Spinal cord (tissue), 10 donors: ENCODE results near the gene CTNNA3. TPM values are rescaled to one million over a fixed set of nuclear protein-coding genes. Genes with fewer than 3 reads are reported as not detected.

ENCODE experiments used
- DNase-seq, 6 donors: peaks; one replicate each; pipeline versions ENCODE4 v3.0.0 to v3.0.0-alpha.2; 2013 to 2015; ENCODE audit warnings: low spot score in 6 of 6, low read depth in 4 of 6
- H3K27ac ChIP-seq: one replicate; pipeline ENCODE4 v1.5.1; 2013; ENCODE audit warnings: low read depth, low read length, control low read depth
- H3K27me3 ChIP-seq: one replicate; pipeline ENCODE4 v1.6.1; 2013; ENCODE audit warnings: low read length; ENCODE audit not compliant: control insufficient read depth, insufficient read depth
- H3K36me3 ChIP-seq: one replicate; pipeline ENCODE4 v1.6.1; 2013; ENCODE audit warnings: low read length; ENCODE audit not compliant: control insufficient read depth, insufficient read depth
- H3K4me1 ChIP-seq: one replicate; pipeline ENCODE4 v1.6.1; 2013; ENCODE audit warnings: low read length; ENCODE audit not compliant: control insufficient read depth, insufficient read depth
- H3K4me3 ChIP-seq: one replicate; pipeline ENCODE4 v1.5.1; 2013; ENCODE audit warnings: low read depth, low read length, control low read depth
- H3K9me3 ChIP-seq: one replicate; pipeline ENCODE4 v1.6.1; 2013; ENCODE audit warnings: low read length; ENCODE audit not compliant: control insufficient read depth, insufficient read depth
- WGBS: methylation state at CpG from one replicate; pipeline ENCODE4 v1.1.5; 2013; ENCODE audit warnings: missing lambda C conversion rate; ENCODE audit not compliant: insufficient coverage; 5-methylcytosine and 5-hydroxymethylcytosine counted together
- polyA plus RNA-seq, 2 donors: library from polyadenylated mRNA; unstranded; fragments of 120-200 nt; gene quantifications; one replicate each; pipeline ENCODE4 v1.2.1, GENCODE V29; 2013; ENCODE audit not compliant: insufficient read length in 2 of 2
- total RNA-seq, 2 donors: library from RNA; depleted of rRNA in 1 of 2; stranded (reverse); fragments of 120-200 nt in 1 of 2; fragments of >200 nt in 1 of 2; gene quantifications; one replicate each; pipeline versions ENCODE4 v1.2.3 to v1.2.4, GENCODE V29; 2013 to 2014
- donor health status: healthy.

The CTNNA3 gene
- total and polyA plus RNA-seq, 4 donors = 15.3 to 63.5 (median 41.0) TPM

- H3K36me3 ChIP-seq = no peaks in the 10 kb centered on the region
- DNase-seq = no peak
- H3K4me3 ChIP-seq = no peak overlapping the region
- H3K9me3 ChIP-seq = no peaks in the 10 kb centered on the region
- H3K4me1 ChIP-seq = no peaks in the 10 kb centered on the region
- H3K27ac ChIP-seq = no peak overlapping the region
- H3K27me3 ChIP-seq = no peaks in the 10 kb centered on the region
- no CpG with 5 or more reads among the region's 1 CpG for WGBS
Observed at GRCh38 chr10:66888237-66888636, 807.8 kb downstream of the CTNNA3 start.

- Histone ChIP-seq H3K27ac (no peak overlapping the region), H3K36me3 (no peaks in the 10 kb centered on the region), H3K4me3 (no peak overlapping the region), H3K27me3 (no peaks in the 10 kb centered on the region), H3K9me3 (no peaks in the 10 kb centered on the region), H3K4me1 (no peaks in the 10 kb centered on the region)
- no peak for DNase-seq
Observed at GRCh38 chr10:66886848-66887247, 809.1 kb downstream of the CTNNA3 start.

GRCh38 chr10:66882271-66882670 lies 813.7 kb downstream of the CTNNA3 start:
- Histone ChIP-seq H3K4me3 (no peak overlapping the region), H3K4me1 (no peaks in the 10 kb centered on the region), H3K36me3 (no peaks in the 10 kb centered on the region), H3K27ac (no peak overlapping the region), H3K9me3 (no peaks in the 10 kb centered on the region), H3K27me3 (no peaks in the 10 kb centered on the region)
- WGBS = 82% methylated on average over 2 of the region's 2 CpGs
- DNase-seq = peak in 2 of 6 donors; percentile 31 to 38

- Histone ChIP-seq H3K27ac (no peak overlapping the region), H3K36me3 (no peaks in the 10 kb centered on the region), H3K4me1 (no peaks in the 10 kb centered on the region), H3K9me3 (no peaks in the 10 kb centered on the region), H3K4me3 (no peak overlapping the region), H3K27me3 (no peaks in the 10 kb centered on the region)
- no CpG with 5 or more reads among the region's 3 CpGs for WGBS
- no peak for DNase-seq
Observed at GRCh38 chr10:66881814-66882213, 814.2 kb downstream of the CTNNA3 start.

- H3K4me1 ChIP-seq = no peaks in the 10 kb centered on the region
- no peak overlapping the region for H3K4me3 ChIP-seq
- no peak for DNase-seq
- H3K27me3 ChIP-seq = no peaks in the 10 kb centered on the region
- no CpG with 5 or more reads among the region's 2 CpGs for WGBS
- no peaks in the 10 kb centered on the region for H3K9me3 ChIP-seq
- H3K27ac ChIP-seq = no peak overlapping the region
- no peaks in the 10 kb centered on the region for H3K36me3 ChIP-seq
Observed at GRCh38 chr10:66880826-66881225, 815.2 kb downstream of the CTNNA3 start.

- WGBS = no CpG with 5 or more reads among the region's 1 CpG
- peak in 1 of 6 donors; percentile 43 for DNase-seq
- H3K4me1 ChIP-seq = no peaks in the 10 kb centered on the region
- H3K4me3 ChIP-seq = no peak overlapping the region
- no peaks in the 10 kb centered on the region for H3K36me3 ChIP-seq
- no peaks in the 10 kb centered on the region for H3K9me3 ChIP-seq
- H3K27ac ChIP-seq = no peak overlapping the region
- H3K27me3 ChIP-seq = no peaks in the 10 kb centered on the region
Observed at GRCh38 chr10:66880292-66880691, 815.7 kb downstream of the CTNNA3 start.

- no peaks in the 10 kb centered on the region for H3K9me3 ChIP-seq
- no peaks in the 10 kb centered on the region for H3K36me3 ChIP-seq
- no peak overlapping the region for H3K4me3 ChIP-seq
- DNase-seq = no peak
- H3K4me1 ChIP-seq = no peaks in the 10 kb centered on the region
- no peaks in the 10 kb centered on the region for H3K27me3 ChIP-seq
- H3K27ac ChIP-seq = no peak overlapping the region
- WGBS = no CpG with 5 or more reads among the region's 2 CpGs
Observed at GRCh38 chr10:66877361-66877760, 818.6 kb downstream of the CTNNA3 start.

- DNase-seq = no peak
Observed at GRCh38 chr10:66869635-66870034, 826.4 kb downstream of the CTNNA3 start.

GRCh38 chr10:66862687-66863258 lies 833.2 kb downstream of the CTNNA3 start:
- Histone ChIP-seq H3K27me3 (no peaks in the 10 kb centered on the region), H3K27ac (no peak overlapping the region), H3K36me3 (no peaks in the 10 kb centered on the region), H3K4me3 (no peak overlapping the region), H3K4me1 (no peaks in the 10 kb centered on the region), H3K9me3 (no peaks in the 10 kb centered on the region)
- no peak for DNase-seq
- 100% methylated on average over 2 of the region's 4 CpGs for WGBS

More at GRCh38 chr10:66869635-66870034, 826.4 kb downstream of the CTNNA3 start:
- Histone ChIP-seq H3K36me3 (no peaks in the 10 kb centered on the region), H3K4me3 (no peak overlapping the region), H3K9me3 (no peaks in the 10 kb centered on the region), H3K4me1 (no peaks in the 10 kb centered on the region), H3K27me3 (no peaks in the 10 kb centered on the region), H3K27ac (no peak overlapping the region)

- Histone ChIP-seq H3K36me3 (no peaks in the 10 kb centered on the region), H3K27me3 (no peaks in the 10 kb centered on the region), H3K27ac (no peak overlapping the region), H3K4me3 (no peak overlapping the region), H3K9me3 (no peaks in the 10 kb centered on the region), H3K4me1 (no peaks in the 10 kb centered on the region)
- DNase-seq = no peak
- WGBS = no CpG with 5 or more reads among the region's 2 CpGs
Observed at GRCh38 chr10:66860376-66860945, 835.5 kb downstream of the CTNNA3 start.
